GM19351 (cell line): Measurements from ENCODE around the gene HOXC9.

Experiments used
- ATAC-seq: cut with Tn5 transposase; IDR thresholded peaks from one replicate; pipeline ENCODE4 v1.9.1; 2021; ENCODE audit warnings: mild to moderate bottlenecking, moderate library complexity; ENCODE audit not compliant: unreplicated experiment

Gene HOXC9

GRCh38 chr12:54000116-54001114, at the start of gene HOXC9:
Gene HOXC9 (plus strand): TSS chr12:54000161. CDS start chr12:54000189, 28 bp downstream.
- ATAC-seq: no peak

GRCh38 chr12:53950437-53950773, 49.6 kb upstream of the HOXC9 start:
- ATAC-seq: no peak

- ATAC-seq: no peak
Measured at GRCh38 chr12:53950789-53951576, 49.0 kb upstream of the HOXC9 start.

GRCh38 chr12:53951577-53952334, 48.2 kb upstream of the HOXC9 start:
- ATAC-seq: no peak

GRCh38 chr12:53952335-53952694, 47.6 kb upstream of the HOXC9 start:
- ATAC-seq: no peak

- no peak for ATAC-seq
Measured at GRCh38 chr12:53952871-53953734, 46.9 kb upstream of the HOXC9 start.

- ATAC-seq: no peak
Measured at GRCh38 chr12:53953831-53954693, 45.9 kb upstream of the HOXC9 start.

GRCh38 chr12:53954694-53955035, 45.3 kb upstream of the HOXC9 start, which contains the start of gene HOXC12:
Gene HOXC12 (plus strand): TSS chr12:53954903. CDS start chr12:53954930, 27 bp downstream.
- ATAC-seq: no peak

- no peak for ATAC-seq
Measured at GRCh38 chr12:53955036-53955775, 44.8 kb upstream of the HOXC9 start.

- ATAC-seq: no peak
Measured at GRCh38 chr12:53955776-53956250, 44.1 kb upstream of the HOXC9 start.

- ATAC-seq: no peak
Measured at GRCh38 chr12:53956251-53956887, 43.6 kb upstream of the HOXC9 start.

- ATAC-seq: no peak
Measured at GRCh38 chr12:53956914-53957536, 42.9 kb upstream of the HOXC9 start.

GRCh38 chr12:53958128-53958527, 41.8 kb upstream of the HOXC9 start:
- no peak for ATAC-seq

GRCh38 chr12:53959314-53959713, 40.6 kb upstream of the HOXC9 start:
- no peak for ATAC-seq

- ATAC-seq: no peak
Measured at GRCh38 chr12:53960187-53961024, 39.6 kb upstream of the HOXC9 start.

GRCh38 chr12:53961025-53961761, 38.8 kb upstream of the HOXC9 start:
- no peak for ATAC-seq
